Activated CD8-positive, alpha-beta memory T cell treated with anti-CD3 and anti-CD28 coated beads, Interleukin-2, amount 50 U/mL, for 48 hours (primary cell): ENCODE data around the gene SOBP.
"Not testable (repeated sequence)": the region's sequence is repeated elsewhere in the genome, so short reads cannot be mapped to it uniquely, and the experiment has no call there.

ENCODE experiments used
- DNase-seq: peaks from one replicate; pipeline ENCODE4 v3.0.0-alpha.2; 2020

Gene SOBP

DNA sequence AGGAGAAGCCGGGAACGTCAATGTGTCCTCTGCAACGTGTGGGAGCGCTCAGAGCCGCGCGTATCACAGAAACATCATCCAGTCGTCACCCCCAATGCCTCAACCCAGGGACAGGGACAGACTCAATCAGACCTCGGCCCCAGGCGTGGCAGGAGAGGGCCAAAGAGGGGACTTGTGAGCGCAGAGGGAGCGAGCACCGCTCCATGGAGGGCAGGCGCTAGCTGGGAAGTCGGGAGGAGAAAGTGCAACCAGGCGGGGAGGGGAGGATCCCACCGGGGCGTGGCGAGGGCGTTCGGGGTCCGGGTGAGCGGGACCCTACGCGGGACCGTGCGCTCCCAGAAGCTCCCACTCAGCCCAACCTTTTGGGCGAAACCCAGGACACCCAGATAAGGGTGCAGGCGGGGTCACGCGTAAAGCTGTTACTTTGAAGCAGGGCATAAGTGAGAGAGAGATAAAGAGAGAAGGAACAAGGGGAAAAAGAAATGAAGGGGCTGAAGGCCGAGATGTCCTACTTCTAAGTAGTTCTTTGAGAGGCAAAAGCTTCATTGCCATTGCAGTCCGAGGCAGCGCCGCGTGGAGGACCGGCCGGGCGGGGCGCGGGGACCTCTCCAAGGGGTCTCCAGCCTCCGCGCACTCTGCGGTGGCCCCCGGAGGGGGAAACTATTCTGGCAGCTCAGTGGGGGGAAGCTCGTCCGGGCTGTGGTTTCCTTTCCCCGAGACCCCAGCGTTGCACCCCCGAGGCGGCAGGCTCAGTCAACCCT, 862 bp upstream of the SOBP start:
- peak; percentile 68 for DNase-seq

- no peak for DNase-seq
Observed at GRCh38 chr6:107490566-107491137, 735 bp downstream of the SOBP start.

DNA sequence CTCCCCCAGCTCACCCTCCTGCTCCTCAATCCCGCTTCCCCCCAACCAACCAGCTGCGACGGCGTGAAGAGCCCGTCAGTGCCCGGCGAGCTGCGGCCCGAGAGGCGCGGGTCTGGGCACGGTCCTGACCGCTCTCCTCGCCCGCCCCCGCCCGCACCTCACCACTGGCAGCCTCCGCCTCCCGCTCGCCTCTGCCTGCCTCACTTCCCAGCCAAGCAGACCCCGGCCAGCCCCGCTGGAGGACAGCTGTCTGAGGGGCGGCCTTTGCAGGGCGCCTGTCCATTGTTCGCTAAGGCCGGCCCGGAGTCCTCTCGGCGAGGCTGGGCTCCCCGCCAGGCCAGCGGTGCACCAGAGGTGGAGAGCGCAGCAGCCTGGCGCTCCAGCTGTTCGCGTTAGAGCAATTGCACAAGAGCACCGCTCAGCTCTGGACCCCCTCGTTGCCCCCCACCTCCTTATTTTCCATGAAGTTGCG, 1.3 kb downstream of the SOBP start:
- peak; percentile 61 for DNase-seq

DNA sequence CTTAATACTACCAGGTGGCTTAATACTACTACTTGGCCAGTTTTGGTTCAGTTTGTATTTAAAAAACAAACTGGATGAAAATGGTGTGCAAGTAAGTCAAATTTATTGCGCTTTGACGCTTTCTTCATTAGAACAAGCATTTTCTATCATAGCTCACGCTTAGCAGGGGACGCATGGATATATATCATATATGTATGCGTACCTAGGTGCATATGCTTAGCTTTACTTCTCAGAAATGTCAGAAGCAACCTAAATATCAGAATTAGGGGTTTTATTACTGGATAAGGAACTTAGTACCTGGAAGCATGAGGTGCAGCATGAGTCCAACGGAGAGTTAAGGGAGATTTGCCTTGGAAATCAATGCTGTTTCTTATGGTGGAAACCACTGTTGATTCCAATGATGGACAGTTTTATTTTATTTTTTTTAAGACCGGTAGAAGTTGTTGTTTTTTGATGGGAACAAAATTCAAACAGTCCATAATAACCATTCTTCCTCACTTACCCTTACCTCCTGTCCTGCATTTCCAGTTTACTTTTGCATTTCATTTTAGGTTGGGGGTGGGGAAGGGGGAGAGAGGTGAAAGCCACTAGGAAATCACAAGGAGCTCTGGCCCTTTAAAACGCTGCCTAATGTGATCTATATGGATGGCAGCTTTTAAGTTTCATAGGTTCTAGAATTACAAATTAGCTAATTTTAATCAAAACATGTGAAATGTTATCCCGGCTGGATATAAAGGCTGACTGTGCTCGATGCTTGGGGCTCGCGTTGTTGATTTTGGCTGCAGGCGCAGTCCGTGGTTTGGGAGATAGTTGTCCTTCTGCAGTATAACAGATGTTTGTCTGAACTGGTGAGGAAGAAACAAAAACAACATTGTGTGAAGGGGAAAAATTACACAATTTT, 2.1 kb downstream of the SOBP start:
- no peak for DNase-seq

GRCh38 chr6:107493158-107494057, 3.5 kb downstream of the SOBP start:
- DNase-seq = no peak

DNA sequence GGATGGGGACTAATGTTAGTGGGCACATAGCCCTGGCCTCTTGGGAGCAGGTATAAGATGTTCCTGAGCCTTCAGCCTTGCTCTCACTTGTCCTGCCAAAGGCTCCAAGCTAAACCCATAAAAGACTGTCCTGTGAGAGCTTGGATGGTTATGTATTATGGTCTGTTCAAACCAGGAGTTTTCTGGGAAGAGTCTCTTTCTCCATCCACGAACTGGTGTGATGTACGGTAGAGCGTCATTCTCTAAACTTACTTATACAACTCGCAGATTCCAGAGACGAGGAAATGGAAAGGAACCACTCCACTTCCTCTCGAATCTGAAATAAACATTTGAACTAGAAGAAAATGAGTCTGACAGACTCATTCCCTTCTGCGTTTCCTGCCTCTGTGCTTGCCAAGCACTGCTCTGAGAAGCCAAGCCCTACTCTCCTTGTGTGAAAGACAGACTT, 5.3 kb downstream of the SOBP start:
- no peak for DNase-seq

GRCh38 chr6:107495971-107496370, 6.1 kb downstream of the SOBP start:
- DNase-seq = no peak

- no peak for DNase-seq
Observed at GRCh38 chr6:107496892-107497684, 7.2 kb downstream of the SOBP start.

DNA sequence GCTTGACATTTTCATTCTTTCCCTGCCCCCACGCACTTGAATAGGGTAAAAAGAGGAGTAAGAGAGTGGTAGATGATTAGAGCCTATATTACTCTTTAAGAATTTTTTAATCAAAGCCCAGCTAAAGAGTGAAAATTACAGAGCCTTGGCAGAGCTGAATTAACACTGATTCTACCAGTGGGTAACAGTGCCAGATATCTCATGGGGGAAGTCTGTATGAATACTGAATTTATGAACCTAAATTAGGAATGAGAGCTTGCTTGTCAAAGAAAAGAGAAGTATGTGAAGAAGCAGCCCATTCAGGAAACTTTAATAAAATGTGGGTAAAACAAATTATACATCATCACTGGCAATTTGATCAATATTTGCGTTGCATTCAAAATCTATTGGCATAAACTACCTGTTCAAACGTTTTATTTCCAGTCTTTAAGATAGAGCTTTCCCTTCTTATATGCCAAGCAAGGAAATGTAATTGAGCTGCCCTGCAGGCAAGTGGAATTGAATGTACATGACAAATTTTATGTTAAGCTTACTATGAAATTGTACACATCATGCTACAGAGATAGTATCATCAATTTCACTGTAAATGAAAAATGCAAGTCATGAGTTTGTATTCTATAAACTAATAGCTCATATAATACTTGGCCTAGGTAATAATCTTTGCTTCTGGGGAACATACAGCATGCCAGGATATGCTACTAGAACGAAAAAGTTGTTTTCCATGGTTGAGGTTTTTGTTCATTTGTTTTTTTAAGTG, 14.5 kb downstream of the SOBP start:
- DNase-seq = no peak

DNA sequence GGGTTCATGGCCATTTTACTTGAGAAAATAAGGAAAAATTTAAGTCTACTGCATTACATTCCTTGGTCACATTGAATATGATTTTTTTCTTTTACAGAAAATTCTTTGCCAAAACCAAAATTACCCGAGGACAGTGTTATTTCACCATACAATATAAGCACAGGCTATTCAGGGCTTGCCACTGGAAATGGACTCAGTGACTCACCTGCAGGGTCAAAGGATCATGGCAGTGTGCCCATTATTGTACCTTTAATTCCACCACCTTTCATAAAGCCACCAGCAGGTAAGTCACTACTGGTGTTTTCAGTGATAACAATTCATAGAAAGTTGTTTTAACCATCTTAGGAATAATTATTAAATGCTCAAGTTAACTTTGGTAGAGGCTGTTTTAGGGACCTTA, 16.2 kb downstream of the SOBP start:
- DNase-seq = no peak

GRCh38 chr6:107509506-107509905, 19.6 kb downstream of the SOBP start:
- no peak for DNase-seq

- no peak for DNase-seq
Observed at GRCh38 chr6:107510108-107510507, 20.2 kb downstream of the SOBP start.

DNA sequence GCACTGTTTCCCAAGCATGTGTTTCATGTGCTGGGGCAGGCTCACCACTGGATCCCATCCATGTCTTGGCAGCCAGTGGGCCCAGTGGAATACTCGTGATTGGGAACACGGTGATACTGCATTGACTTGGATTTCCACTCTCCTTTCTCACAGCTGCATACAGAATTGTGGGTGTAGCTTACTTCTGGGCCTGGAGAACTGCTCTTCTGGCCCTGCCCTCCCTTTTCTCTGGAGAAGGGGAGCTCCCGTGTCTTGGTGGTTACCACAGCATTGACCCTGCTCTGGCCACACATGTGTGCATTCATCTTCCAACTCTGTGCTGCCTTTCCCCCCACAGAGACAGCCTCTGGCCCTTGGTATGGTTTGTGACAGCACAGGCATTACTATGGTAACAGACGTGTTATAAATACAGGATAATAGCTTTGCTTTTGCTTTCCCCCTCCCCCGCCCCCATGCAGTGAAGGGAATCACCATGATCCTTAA, 21.6 kb downstream of the SOBP start:
- no peak for DNase-seq

- DNase-seq = no peak
Observed at GRCh38 chr6:107513214-107513613, 23.3 kb downstream of the SOBP start.

- DNase-seq = no peak
Observed at GRCh38 chr6:107515955-107516354, 26.0 kb downstream of the SOBP start.

- no peak for DNase-seq
Observed at GRCh38 chr6:107517274-107517673, 27.4 kb downstream of the SOBP start.

- not testable (repeated sequence) for DNase-seq
Observed at GRCh38 chr6:107519224-107519623, 29.3 kb downstream of the SOBP start.

DNA sequence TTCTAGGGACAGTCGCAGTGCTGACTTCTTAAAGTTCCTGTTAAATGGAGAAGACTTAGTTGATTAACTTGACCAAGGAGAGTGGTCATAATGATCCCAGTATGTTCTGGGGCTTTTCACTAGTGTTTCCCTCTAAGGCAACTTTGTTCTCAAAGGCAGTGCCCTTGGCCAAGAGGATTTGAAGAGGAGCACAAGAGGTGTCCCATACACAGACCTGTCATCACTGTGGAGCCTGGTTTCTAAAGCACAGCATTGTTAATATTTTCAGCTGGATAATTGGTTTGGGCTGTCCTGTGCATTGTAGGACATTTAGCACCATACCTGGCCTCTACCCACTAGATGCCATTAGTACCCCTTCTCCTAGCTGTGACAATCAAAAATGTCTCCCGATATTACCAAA, 30.8 kb downstream of the SOBP start:
- not testable (repeated sequence) for DNase-seq

DNA sequence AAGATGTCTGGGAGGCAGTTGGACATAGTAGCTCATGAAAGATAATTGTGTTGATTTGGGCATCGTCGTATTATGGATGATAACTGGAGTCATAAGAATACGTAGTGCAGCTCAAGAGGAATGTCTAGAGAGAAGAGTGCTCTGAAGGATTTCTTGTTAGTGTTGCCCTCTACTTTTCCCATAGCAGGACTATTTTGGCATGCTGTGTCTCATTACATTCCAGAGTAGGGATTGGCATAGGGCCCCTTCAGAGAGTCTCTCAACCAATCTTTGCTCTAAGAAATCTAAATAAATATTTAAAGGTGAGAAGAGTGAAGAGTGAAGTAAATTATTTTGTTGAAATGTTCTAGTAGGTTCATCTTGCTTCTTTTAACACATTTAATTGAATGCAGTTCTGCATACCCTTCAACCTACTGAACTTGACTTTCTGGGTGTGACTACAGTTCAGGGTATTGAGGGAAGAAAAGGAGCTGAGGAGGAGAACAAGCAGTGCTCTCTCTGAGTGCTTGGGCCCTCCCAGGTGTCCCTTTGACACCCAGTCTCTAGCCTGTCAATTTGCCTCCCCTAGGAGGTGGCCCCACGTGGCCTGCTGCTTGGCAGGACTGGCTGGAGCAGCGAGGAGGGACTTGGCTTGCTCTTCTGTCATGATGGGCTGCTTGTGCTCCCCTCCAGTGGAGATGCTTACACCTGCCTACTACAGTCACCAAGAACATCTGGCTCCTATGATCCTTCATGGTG, 33.3 kb downstream of the SOBP start:
- no peak for DNase-seq

DNA sequence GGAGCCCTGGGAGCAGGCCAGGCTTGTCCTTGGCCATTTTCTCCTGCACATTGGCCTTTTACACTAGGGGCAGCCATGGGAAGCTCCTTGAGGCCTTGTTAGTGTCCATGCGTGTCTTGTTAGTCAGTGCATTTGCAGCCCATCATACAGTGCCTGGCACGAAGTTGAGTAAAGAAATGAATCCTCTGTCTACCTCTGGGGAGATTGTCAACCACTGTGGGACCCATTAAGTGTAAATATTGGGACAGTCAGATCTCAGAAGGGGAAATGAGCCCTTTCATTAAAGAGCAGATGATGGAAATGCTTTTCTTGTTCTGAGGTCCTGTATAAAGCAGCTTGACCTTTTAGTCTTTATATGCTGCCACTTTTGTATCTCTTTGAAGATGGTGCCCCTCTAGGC, 33.9 kb downstream of the SOBP start:
- DNase-seq = no peak
